Gastrocnemius medialis (tissue), 4 donors: ENCODE measurements around the gene SH3BP5. TPM values are rescaled to one million over a fixed set of nuclear protein-coding genes. Genes with fewer than 3 reads are reported as not detected.

Experiments
- ATAC-seq, 2 donors: fragments of 150-250 bp; one replicate each; pipeline ENCODE4 v1.9.1; 2016
- DNase-seq, 2 donors: peaks; one replicate each; pipeline ENCODE4 v3.0.0-alpha.2; 2019
- H3K27ac ChIP-seq, 4 donors: fragments of 200-600 bp; sonication (generic); 1 replicate in 1 of 4; 2 replicates in 3 of 4; pipeline ENCODE4 v1.5.1; 2016 to 2018; ENCODE audit warnings: mild to moderate bottlenecking in 2 of 4, moderate library complexity in 1 of 4
- H3K27me3 ChIP-seq, 3 donors: fragments of 200-600 bp; sonication (generic) in 2 of 3; 1 replicate in 1 of 3; 2 replicates in 2 of 3; pipeline versions ENCODE4 v1.5.1 to v1.6.0; 2016 to 2019; ENCODE audit warnings: mild to moderate bottlenecking in 1 of 3, moderate library complexity in 1 of 3
- H3K36me3 ChIP-seq, 2 donors: fragments of 200-600 bp; sonication (generic) in 1 of 2; one replicate each; pipeline ENCODE4 v1.5.1; 2017 to 2018
- H3K4me1 ChIP-seq, 2 donors: fragments of 200-600 bp; sonication (generic) in 1 of 2; one replicate each; pipeline ENCODE4 v1.5.1; 2016 to 2017; ENCODE audit warnings: mild to moderate bottlenecking in 2 of 2
- H3K4me3 ChIP-seq, 4 donors: fragments of 200-600 bp; sonication (generic) in 3 of 4; 1 replicate in 1 of 4; 2 replicates in 3 of 4; pipeline ENCODE4 v1.5.1; 2016 to 2019; ENCODE audit warnings: mild to moderate bottlenecking in 2 of 4
- H3K9me3 ChIP-seq, 3 donors: fragments of 200-600 bp; sonication (generic) in 2 of 3; 1 replicate in 1 of 3; 2 replicates in 2 of 3; pipeline ENCODE4 v1.5.1; 2016 to 2019
- CTCF ChIP-seq, 5 experiments: fragments of 450-650 bp in 3 of 5; fragments of 200-600 bp in 2 of 5; sonication (generic) in 2 of 5; IDR thresholded peaks in 4 of 5; conservative IDR thresholded peaks in 1 of 5; 1 replicate in 4 of 5; 2 replicates in 1 of 5; pipeline ENCODE4 v1.5.1; 2016 to 2019; ENCODE audit warnings: antibody characterized with exemption in 5 of 5, mild to moderate bottlenecking in 3 of 5, moderate library complexity in 3 of 5
- POLR2A ChIP-seq, 2 donors: fragments of 450-650 bp; IDR thresholded peaks; one replicate each; pipeline ENCODE4 v1.6.1; 2017; ENCODE audit warnings: antibody characterized with exemption in 2 of 2, mild to moderate bottlenecking in 2 of 2, moderate library complexity in 2 of 2
- in situ Hi-C, 4 donors: fragments of 200-750 bp; cut with MboI; loops; one replicate each; pipeline versions ENCODE4 v1.15.0 to v1.8.0; 2017; ENCODE audit warnings: low sequenced_read_pairs in 4 of 4
- intact Hi-C: fragments of 100-400 bp; cut with DNase I; formaldehyde crosslinking; loops from one replicate; pipeline ENCODE4 v1.15.1; 2023; ENCODE audit warnings: low total_unique reads
- total RNA-seq, 4 donors: library from RNA; depleted of rRNA; stranded (reverse); fragments of >200 nt; gene quantifications; one replicate each; pipeline versions ENCODE4 v1.1.0 to v1.2.3, GENCODE V29; 2016

Gene SH3BP5
- total RNA-seq, 4 donors from 2014 or later = 31.5 to 111 (median 75.5) TPM

GRCh38 chr3:15271030-15271429, 61.4 kb downstream of the SH3BP5 start:
- Histone ChIP-seq H3K9me3 (no peaks in the 10 kb centered on the region), H3K4me3 (no peak overlapping the region), H3K36me3 (no peaks in the 10 kb centered on the region), H3K27me3 (no peaks in the 10 kb centered on the region), H3K27ac (peak overlapping the region in 3 of 4 donors; percentile 42 to 58 (median 48)), H3K4me1 (peaks cover 41 to 51% of the 10 kb centered on the region in 2 donors)
- intact Hi-C loops (no loop called here), in situ Hi-C loops (loop anchor here in 2 of 4 donors (5.0 to 10.0 kb wide), 2 partner anchors 61 to 64 kb away; partner anchors contain the start of gene SH3BP5 (in 2 of the 2))
- ATAC-seq (no peak), DNase-seq (no peak)
- TF ChIP-seq CTCF (IDR thresholded peaks at IDR 0.05 in 4 of 5, conservative IDR thresholded peaks at IDR 0.05 in 1 of 5) (no peak), POLR2A (IDR thresholded peaks at IDR 0.05) (no peak)

- in situ Hi-C loops = loop anchor here (5.0 to 10.0 kb wide), 4 partner anchors 63 to 115 kb away; partner anchors contain the start of gene SH3BP5 (in 1 of the 4)
- intact Hi-C loops = loop anchor here (5.0 kb wide), 1 partner anchor 167 kb away; no protein-coding TSS in a partner anchor
Measured at GRCh38 chr3:15269091-15269989, 63.0 kb downstream of the SH3BP5 start.

GRCh38 chr3:15268033-15268631, 64.3 kb downstream of the SH3BP5 start:
- in situ Hi-C loops = loop anchor here (5.0 to 10.0 kb wide), 4 partner anchors 64 to 117 kb away; partner anchors contain the start of gene SH3BP5 (in 1 of the 4)
- intact Hi-C loops = loop anchor here (1.0 to 5.0 kb wide), 4 partner anchors 62 to 166 kb away; partner anchors contain the start of genes CAPN7 and SH3BP5
- DNase-seq (peak; percentile 74 to 85), ATAC-seq (peak; percentile 75 to 82)
- Histone ChIP-seq H3K4me1 (peaks cover 46 to 57% of the 10 kb centered on the region in 2 donors), H3K27ac (peak overlapping the region; percentile 73 to 81 (median 74)), H3K36me3 (no peaks in the 10 kb centered on the region), H3K27me3 (no peaks in the 10 kb centered on the region), H3K9me3 (no peaks in the 10 kb centered on the region), H3K4me3 (peak overlapping the region in 1 of 4 donors; percentile 1)
- TF ChIP-seq CTCF (IDR thresholded peaks at IDR 0.05 in 4 of 5, conservative IDR thresholded peaks at IDR 0.05 in 1 of 5) (peak; percentile 94 to 97 (median 96)), POLR2A (IDR thresholded peaks at IDR 0.05) (no peak)

More at GRCh38 chr3:15269091-15269989, 63.0 kb downstream of the SH3BP5 start:
- Histone ChIP-seq H3K27ac (peak overlapping the region; percentile 73 to 81 (median 74)), H3K4me3 (no peak overlapping the region), H3K9me3 (no peaks in the 10 kb centered on the region), H3K4me1 (peaks cover 47 to 55% of the 10 kb centered on the region in 2 donors), H3K36me3 (no peaks in the 10 kb centered on the region), H3K27me3 (no peaks in the 10 kb centered on the region)
- ATAC-seq = peak; percentile 38 to 52
- DNase-seq = peak; percentile 70 to 88
- TF ChIP-seq POLR2A (IDR thresholded peaks at IDR 0.05) = peak; percentile 41 to 62
- peak in 1 of 5 experiments; percentile 8 for TF ChIP-seq CTCF (IDR thresholded peaks at IDR 0.05 in 4 of 5, conservative IDR thresholded peaks at IDR 0.05 in 1 of 5)

GRCh38 chr3:15267502-15267901, 64.9 kb downstream of the SH3BP5 start:
- in situ Hi-C loops = loop anchor here (5.0 to 10.0 kb wide), 4 partner anchors 65 to 117 kb away; partner anchors contain the start of gene SH3BP5 (in 1 of the 4)
- H3K27ac ChIP-seq = peak overlapping the region in 3 of 4 donors; percentile 36 to 75 (median 73)
- no peak for TF ChIP-seq CTCF (IDR thresholded peaks at IDR 0.05 in 4 of 5, conservative IDR thresholded peaks at IDR 0.05 in 1 of 5)
- TF ChIP-seq POLR2A (IDR thresholded peaks at IDR 0.05) = no peak
- no peak for ATAC-seq
- DNase-seq = no peak
- no peaks in the 10 kb centered on the region for H3K36me3 ChIP-seq
- peaks cover 45 to 53% of the 10 kb centered on the region in 2 donors for H3K4me1 ChIP-seq
- intact Hi-C loops = loop anchor here (5.0 kb wide), 1 partner anchor 165 kb away; no protein-coding TSS in a partner anchor
- H3K4me3 ChIP-seq = no peak overlapping the region
- H3K9me3 ChIP-seq = no peaks in the 10 kb centered on the region
- no peaks in the 10 kb centered on the region for H3K27me3 ChIP-seq
